Smooth muscle cell (in vitro differentiated cells): ENCODE measurements around the gene PYROXD2. TPM values are rescaled to one million over a fixed set of nuclear protein-coding genes. Genes with fewer than 3 reads are reported as not detected.

ENCODE experiments used
- DNase-seq: peaks from one replicate; lab custom pipeline; 2025; ENCODE audit not compliant: unreplicated experiment; lab: John Stamatoyannopoulos, UW
- H2AFZ ChIP-seq: fragments of 200-600 bp; sonication (generic); 2 replicates; pipeline ENCODE4 v1.6.0; 2016; ENCODE audit warnings: antibody characterized with exemption, low read depth, mild to moderate bottlenecking
- H3F3A ChIP-seq: fragments of 200-600 bp; sonication (generic); 2 replicates; pipeline ENCODE4 v1.6.0; 2017; ENCODE audit warnings: antibody characterized with exemption, low read depth
- H3K27ac ChIP-seq: fragments of 200-600 bp; sonication (generic); 2 replicates; pipeline ENCODE4 v1.5.1; 2016; ENCODE audit warnings: low read depth, mild to moderate bottlenecking
- H3K27me3 ChIP-seq: fragments of 200-600 bp; sonication (generic); 2 replicates; pipeline ENCODE4 v1.6.1; 2016; ENCODE audit warnings: low read depth, mild to moderate bottlenecking
- H3K36me3 ChIP-seq: fragments of 200-600 bp; sonication (generic); 2 replicates; pipeline ENCODE4 v1.5.1; 2016; ENCODE audit warnings: low read depth
- H3K4me1 ChIP-seq: fragments of 200-600 bp; sonication (generic); 2 replicates; pipeline ENCODE4 v1.5.1; 2016; ENCODE audit warnings: low read depth
- H3K4me2 ChIP-seq: fragments of 200-600 bp; sonication (generic); 2 replicates; pipeline ENCODE4 v1.6.0; 2016; ENCODE audit warnings: mild to moderate bottlenecking
- H3K4me3 ChIP-seq: fragments of 200-600 bp; sonication (generic); 2 replicates; pipeline ENCODE4 v1.5.1; 2016; ENCODE audit warnings: mild to moderate bottlenecking
- H3K79me2 ChIP-seq: fragments of 200-600 bp; sonication (generic); 2 replicates; pipeline ENCODE4 v1.6.0; 2016; ENCODE audit warnings: low read depth, mild to moderate bottlenecking
- H3K9ac ChIP-seq: fragments of 200-600 bp; sonication (generic); 2 replicates; pipeline ENCODE4 v1.6.0; 2016; ENCODE audit warnings: low read depth
- H3K9me3 ChIP-seq: fragments of 200-600 bp; sonication (generic); replicated peaks from 2 replicates; pipeline ENCODE4 v1.5.1; 2016; ENCODE audit warnings: low read depth
- H4K20me1 ChIP-seq: fragments of 200-600 bp; sonication (generic); 2 replicates; pipeline ENCODE4 v1.6.0; 2016; ENCODE audit warnings: low read depth
- CTCF ChIP-seq: fragments of 200-600 bp; sonication (generic); IDR thresholded peaks from 2 replicates; pipeline ENCODE4 v1.5.1; 2017; ENCODE audit warnings: borderline replicate concordance, mild to moderate bottlenecking, antibody characterized with exemption; ENCODE audit not compliant: insufficient read depth, poor library complexity, severe bottlenecking
- WGBS: methylation state at CpG from one replicate; pipeline ENCODE4 v1.1.7; 2016; ENCODE audit warnings: low lambda C conversion rate; 5-methylcytosine and 5-hydroxymethylcytosine counted together
- polyA plus RNA-seq: library from polyadenylated mRNA; unstranded; fragments of >200 nt; fragmentation: Nextera tagmentation; extraction: Ambion mirVana; gene quantifications from 2 replicates; pipeline ENCODE4 v1.2.1, GENCODE V29; 2016
- total RNA-seq: library from RNA; depleted of rRNA; stranded (reverse); fragments of >200 nt; gene quantifications from 2 replicates; pipeline ENCODE4 v1.2.3, GENCODE V29; 2014

Gene PYROXD2
- total and polyA plus RNA-seq, 2 experiments from 2014 or later, result 3.6 to 6.1 TPM

- Histone ChIP-seq H3K79me2 (no peaks in the 10 kb centered on the region), H3K4me2 (no peak overlapping the region), H3K36me3 (peaks cover 12% of the 10 kb centered on the region), H3K9me3 (peaks cover 5% of the 10 kb centered on the region), H3K27me3 (no peaks in the 10 kb centered on the region), H4K20me1 (no peaks in the 10 kb centered on the region), H3K27ac (no peak overlapping the region), H3K4me1 (no peaks in the 10 kb centered on the region), H2AFZ (no peak overlapping the region), H3F3A (no peaks in the 10 kb centered on the region), H3K9ac (no peak overlapping the region), H3K4me3 (no peak overlapping the region)
- 96% methylated on average over 4 of the region's 4 CpGs for WGBS
- TF ChIP-seq CTCF, result no peak
- DNase-seq, result no peak
These were observed 21.7 kb upstream of the PYROXD2 start for GRCh38 chr10:98436704-98437103.

- Histone ChIP-seq H3K9me3 (peaks cover 5% of the 10 kb centered on the region), H3K9ac (no peak overlapping the region), H3K4me1 (no peaks in the 10 kb centered on the region), H3K27me3 (no peaks in the 10 kb centered on the region), H3K4me2 (no peak overlapping the region), H3F3A (no peaks in the 10 kb centered on the region), H3K27ac (no peak overlapping the region), H3K4me3 (no peak overlapping the region), H2AFZ (no peak overlapping the region), H3K79me2 (no peaks in the 10 kb centered on the region), H3K36me3 (peaks cover 8% of the 10 kb centered on the region), H4K20me1 (no peaks in the 10 kb centered on the region)
- WGBS, result 96% methylated on average over 12 of the region's 12 CpGs
- TF ChIP-seq CTCF, result no peak
- DNase-seq, result no peak
These were observed 20.2 kb upstream of the PYROXD2 start for GRCh38 chr10:98435178-98435577.

- no peak overlapping the region for H3K9ac ChIP-seq
- no peak overlapping the region for H3K4me2 ChIP-seq
- no peak for DNase-seq
- no peaks in the 10 kb centered on the region for H3F3A ChIP-seq
- H3K27ac ChIP-seq, result no peak overlapping the region
- no peaks in the 10 kb centered on the region for H3K27me3 ChIP-seq
- no peak for TF ChIP-seq CTCF
- no peaks in the 10 kb centered on the region for H3K4me1 ChIP-seq
- no peaks in the 10 kb centered on the region for H4K20me1 ChIP-seq
- no peaks in the 10 kb centered on the region for H3K79me2 ChIP-seq
- peaks cover 5% of the 10 kb centered on the region for H3K9me3 ChIP-seq
- WGBS, result 96% methylated on average over 21 of the region's 21 CpGs
- no peak overlapping the region for H2AFZ ChIP-seq
- no peak overlapping the region for H3K4me3 ChIP-seq
- H3K36me3 ChIP-seq, result peaks cover 4% of the 10 kb centered on the region
These were observed 19.1 kb upstream of the PYROXD2 start for GRCh38 chr10:98433881-98434732.

- H3F3A ChIP-seq, result no peaks in the 10 kb centered on the region
- no peaks in the 10 kb centered on the region for H3K27me3 ChIP-seq
- no peak overlapping the region for H3K4me3 ChIP-seq
- H4K20me1 ChIP-seq, result no peaks in the 10 kb centered on the region
- no peak overlapping the region for H2AFZ ChIP-seq
- H3K79me2 ChIP-seq, result no peaks in the 10 kb centered on the region
- H3K9me3 ChIP-seq, result peaks cover 5% of the 10 kb centered on the region
- no peak for TF ChIP-seq CTCF
- H3K4me2 ChIP-seq, result no peak overlapping the region
- DNase-seq, result no peak
- WGBS, result 100% methylated on average over 1 of the region's 1 CpG
- peaks cover 4% of the 10 kb centered on the region for H3K36me3 ChIP-seq
- H3K4me1 ChIP-seq, result no peaks in the 10 kb centered on the region
- H3K9ac ChIP-seq, result no peak overlapping the region
- no peak overlapping the region for H3K27ac ChIP-seq
These were observed 18.4 kb upstream of the PYROXD2 start for GRCh38 chr10:98433371-98433770.
